Mesenteric fat pad (tissue), 1 donor: ENCODE data around the gene HTRA3. TPM values are rescaled to one million over a fixed set of nuclear protein-coding genes. Genes with fewer than 3 reads are reported as not detected.

Experiments
- DNase-seq: peaks from one replicate; pipeline ENCODE4 v3.0.0-alpha.2; 2020; ENCODE audit warnings: low spot score
- long read RNA-seq: library from polyadenylated mRNA; unstranded; transcript quantifications from one replicate; pipeline ENCODE4 v2.0.0, GENCODE V29; 2020
- total RNA-seq: library from RNA; stranded (reverse); fragmentation: NEBNext Ultra II Directional; extraction: Animal tissue kit (Norgen Biotek cat#: 25700); gene quantifications from one replicate; pipeline ENCODE4 v1.2.1, GENCODE V29; 2021
- donor health status: DM: yes; HTN: yes; CAD: no.

Gene HTRA3
- total RNA-seq: 58.5 TPM
- long read RNA-seq, transcript HTRA3-201 (9 exons, 2,541 nt): major isoform, 18 of 58 reads
- long read RNA-seq, transcript HTRA3-202 (7 exons, 2,023 nt): minor isoform, 12 of 58 reads
- long read RNA-seq, partial matches to known transcripts: 13 of 58 reads
- long read RNA-seq, other reads (novel, unspliced or antisense): 15 of 58 reads

- DNase-seq: no peak
Measured at GRCh38 chr4:8269535-8270417, at the start of gene HTRA3. Gene HTRA3 (plus strand): TSS chr4:8269754. CDS start chr4:8269969, 215 bp downstream.

GRCh38 chr4:8220661-8221450 is 48.7 kb upstream of the HTRA3 start:
- no peak for DNase-seq

DNA sequence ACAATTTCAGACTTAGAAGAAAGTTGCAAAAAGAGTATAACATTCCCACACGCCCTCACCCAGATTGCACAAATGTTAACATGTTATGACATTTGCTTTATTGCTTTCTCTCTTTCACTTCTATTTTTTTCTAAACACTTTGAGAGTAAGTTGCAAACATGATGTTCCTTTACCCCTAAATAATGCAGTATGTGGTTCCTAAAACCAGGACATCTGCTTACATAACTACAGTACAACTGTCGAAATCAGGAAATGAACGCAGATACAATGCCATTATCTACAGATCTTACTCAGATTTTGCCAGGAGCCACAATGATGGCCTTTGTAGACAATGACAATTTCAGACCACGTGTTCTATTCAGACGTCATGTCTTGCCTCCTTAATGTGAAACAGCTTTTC is 48.1 kb upstream of the HTRA3 start:
- DNase-seq: no peak

DNA sequence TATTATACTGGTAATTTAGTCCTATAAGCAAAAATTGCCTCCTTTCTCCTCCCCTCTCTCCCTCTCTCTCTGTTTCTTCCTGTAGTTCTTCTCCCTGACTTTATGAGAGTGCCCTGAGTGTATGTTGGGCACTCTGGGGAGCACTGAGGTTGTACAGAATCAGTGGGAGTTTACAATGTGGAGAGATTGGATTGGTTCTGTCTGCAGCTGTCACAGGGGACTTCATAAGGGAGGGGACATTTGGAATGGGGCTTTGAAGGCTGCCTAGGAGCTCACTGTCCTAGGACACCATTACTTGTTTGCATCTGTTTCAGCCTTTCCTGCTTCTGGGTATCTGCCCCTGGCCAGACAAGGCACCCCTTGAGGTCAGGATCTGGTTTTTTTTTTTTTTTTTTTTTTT is 47.6 kb upstream of the HTRA3 start:
- no peak for DNase-seq

DNA sequence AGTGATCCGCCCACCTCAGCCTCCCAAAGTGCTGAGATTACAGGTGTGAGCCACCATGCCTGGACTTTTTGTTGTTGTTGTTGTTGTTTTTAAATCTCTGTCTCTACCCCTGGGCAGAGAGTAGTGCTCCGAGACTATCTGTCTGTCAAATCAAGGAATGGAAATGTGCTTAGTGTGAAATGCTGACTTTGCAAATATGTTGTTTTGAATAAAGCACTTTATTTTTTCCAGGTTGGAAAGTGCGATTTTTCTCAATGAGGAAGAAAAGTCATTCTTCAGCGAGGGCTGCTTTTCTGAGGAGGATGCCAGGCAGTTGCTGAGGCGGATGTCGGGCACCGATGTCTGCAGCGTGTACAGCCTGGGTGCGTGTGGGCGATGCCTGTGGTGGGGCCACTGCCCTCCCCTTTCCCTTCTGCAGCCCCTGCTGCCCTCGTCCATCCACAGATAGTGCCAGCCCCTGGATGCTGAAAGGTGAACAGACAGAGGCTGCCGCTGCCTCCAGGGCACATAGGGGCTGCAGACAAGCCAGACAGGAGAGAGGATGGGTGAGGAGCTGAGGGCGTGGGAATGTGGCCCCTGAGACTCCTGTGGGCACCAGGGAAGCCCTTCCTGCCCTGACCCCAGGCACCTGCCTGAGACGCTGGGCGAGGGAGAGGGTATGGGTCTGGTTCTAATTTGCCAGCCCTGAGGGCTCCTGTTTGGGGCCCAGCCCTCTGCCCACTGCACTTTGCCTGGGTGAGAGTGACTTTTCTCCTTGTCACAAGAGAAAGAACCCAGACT is 46.8 kb upstream of the HTRA3 start:
- no peak for DNase-seq

DNA sequence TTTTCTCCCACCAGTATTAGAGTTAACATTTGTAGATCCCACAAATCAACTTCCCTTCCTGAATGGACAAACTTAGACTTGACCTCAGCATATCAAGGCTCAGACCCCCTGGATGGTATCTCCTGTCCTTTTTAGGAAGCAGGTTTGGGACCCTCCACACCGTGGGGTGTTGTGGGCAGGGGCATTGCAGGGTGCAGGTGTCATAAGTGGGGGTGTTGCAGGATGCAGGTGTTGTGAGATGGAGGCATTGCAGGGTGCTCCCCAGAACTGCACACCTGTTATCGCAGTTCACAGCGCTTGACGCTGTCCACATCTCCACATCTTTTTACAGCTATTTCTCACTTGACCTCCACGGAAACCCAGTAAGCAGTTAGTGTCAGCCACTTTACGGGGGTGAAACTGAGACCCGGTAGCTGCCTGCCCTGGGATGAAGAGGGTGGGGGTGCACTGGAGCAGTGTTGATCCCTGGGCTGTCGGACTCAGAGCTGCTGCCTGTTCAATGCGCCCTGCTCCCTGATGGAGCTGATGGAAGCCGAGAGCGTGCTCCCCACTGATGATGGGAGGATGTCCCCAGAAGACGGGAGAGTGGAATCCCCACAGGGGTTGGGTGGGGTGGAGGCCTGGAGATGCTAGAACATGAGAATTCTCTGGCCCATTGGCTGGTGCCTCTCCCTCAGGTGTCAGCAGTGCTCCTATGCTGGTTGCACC is 45.1 kb upstream of the HTRA3 start:
- DNase-seq: no peak

DNA sequence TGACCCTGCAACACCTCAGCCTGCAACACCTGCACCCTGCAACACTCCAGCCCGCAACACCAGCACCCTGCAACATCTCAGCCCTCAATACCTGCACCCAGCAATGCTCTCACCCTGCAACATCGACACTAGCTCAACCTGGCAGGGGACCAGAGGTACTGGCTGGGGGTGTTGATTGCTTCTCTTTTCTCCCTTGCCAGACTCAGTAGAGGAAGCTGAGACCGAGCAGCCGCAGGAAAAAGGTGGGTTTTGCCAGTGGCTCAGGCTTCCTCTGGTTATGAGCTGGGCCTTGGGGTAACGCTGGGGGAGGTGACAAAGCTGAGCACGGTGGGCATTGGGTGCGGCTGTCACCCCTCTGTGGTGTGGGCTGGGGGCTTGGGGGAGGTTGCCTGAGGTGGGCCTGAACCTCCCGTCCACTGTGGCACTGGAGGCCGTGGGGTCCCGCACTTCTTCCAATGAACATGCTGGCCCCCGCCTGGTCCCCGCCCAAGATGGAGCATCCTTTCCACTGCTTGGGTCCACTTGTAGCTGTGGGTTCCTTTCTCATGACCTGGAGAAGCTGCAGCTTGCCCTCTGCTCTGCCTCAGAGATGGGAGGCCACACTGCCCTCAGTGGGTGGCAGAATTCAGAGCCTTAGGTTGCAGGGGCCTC is 44.5 kb upstream of the HTRA3 start:
- DNase-seq: no peak

DNA sequence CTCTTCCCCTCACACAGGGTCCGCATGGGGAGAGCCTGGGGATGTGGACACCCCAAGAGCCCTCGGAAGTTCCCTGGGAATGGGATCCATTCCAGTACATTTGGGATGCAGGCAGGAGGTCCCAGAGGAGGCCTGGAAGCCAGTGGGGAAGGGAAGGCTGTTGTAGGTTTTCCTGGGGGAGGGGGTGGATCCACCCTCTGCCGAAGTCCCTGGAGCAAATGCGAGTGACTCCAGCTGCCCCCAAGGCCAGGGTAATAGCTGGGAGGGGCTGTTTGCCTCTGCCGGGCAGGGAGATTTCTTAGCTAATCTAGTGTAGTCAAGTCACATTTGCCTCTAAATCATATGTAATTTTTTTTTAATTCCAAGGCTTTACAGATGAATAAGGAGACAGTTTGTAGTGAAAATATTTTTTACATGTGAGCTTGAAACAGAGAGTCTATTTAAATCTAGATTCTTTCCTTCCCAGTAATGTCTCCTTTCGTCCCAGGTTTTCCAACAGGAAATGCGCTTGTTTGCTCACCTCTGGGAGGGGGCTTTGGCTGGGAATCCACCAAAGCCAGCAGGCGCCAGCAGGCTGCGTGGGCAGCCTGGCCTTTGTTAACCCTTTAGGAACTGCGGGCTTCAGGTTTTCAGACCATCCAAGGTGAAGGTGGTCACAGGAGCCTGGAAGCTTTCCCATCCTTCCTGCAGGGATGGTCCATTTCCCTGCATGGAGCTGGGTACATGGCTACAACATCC is 43.7 kb upstream of the HTRA3 start:
- DNase-seq: no peak

GRCh38 chr4:8227201-8227770 is 42.3 kb upstream of the HTRA3 start:
- no peak for DNase-seq

GRCh38 chr4:8227771-8228318 is 41.7 kb upstream of the HTRA3 start:
- no peak for DNase-seq

GRCh38 chr4:8228319-8229250 is 41.0 kb upstream of the HTRA3 start:
- DNase-seq: no peak

GRCh38 chr4:8229331-8229975 is 40.1 kb upstream of the HTRA3 start:
- no peak for DNase-seq

- no peak for DNase-seq
Measured at GRCh38 chr4:8230033-8230432, 39.5 kb upstream of the HTRA3 start.

DNA sequence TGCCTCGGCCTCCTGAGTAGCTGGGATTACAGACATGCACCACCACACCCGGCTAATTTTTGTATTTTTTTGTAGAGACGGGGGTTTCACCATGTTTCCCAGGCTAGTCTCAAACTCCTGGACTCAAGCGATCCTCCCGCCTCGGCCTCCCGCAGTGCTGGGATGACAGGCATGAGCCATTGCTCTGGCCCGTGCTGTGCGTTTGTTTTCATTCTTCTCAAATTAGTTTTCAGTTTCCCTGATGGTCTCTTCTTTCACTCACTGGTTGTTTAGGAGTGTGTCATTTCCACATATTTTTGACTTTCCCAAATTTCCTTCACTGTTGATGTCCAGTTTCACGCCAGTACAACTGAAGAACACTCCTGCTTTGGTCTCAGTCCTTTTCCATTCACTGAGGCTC is 38.7 kb upstream of the HTRA3 start:
- DNase-seq: no peak

DNA sequence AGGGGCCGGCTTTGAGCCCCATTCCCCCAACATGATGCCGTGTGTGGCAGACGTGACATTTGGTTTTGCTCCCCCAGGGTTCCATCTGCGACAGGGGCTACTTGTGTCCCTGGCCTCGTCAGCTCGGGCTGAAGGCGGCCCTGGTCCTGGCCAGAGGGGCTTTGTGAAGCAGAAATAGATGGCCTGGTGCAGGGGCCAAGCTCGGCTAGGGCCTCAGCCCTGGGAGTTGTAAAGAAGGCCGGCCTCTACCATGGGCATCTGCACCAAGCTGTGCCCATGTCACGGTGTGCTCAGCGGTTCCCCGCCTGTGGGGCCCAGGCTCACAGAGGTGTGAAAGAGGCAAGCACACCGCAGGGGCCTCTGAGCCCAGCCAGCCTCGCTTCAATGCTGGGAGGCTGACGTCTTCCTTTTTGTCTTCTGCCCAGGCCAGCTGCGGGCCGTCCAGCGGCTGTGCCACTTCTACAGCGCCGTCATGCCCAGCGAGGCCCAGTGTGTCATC is 38.0 kb upstream of the HTRA3 start:
- no peak for DNase-seq

DNA sequence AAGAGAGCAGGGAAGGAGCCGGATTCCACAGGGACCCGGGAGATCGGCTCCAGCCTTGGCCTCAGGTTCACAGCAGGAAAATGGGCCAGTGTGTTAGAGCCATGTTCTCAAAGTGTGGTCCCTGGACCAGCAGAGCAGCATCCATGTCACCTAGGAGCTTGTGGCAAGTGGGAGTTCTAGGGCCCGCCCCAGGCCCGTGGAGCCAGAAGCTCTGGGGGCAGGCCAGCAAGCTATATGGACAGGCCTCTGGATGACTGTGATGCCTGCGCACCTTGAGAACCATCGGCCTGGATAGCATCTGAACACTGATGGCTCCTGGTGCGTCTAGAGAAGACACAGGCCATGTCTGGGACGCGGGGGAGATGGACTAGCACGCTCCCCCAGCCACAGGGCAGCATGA is 36.8 kb upstream of the HTRA3 start:
- DNase-seq: no peak
